Measurements from ENCODE around the gene MBNL1.

DNA sequence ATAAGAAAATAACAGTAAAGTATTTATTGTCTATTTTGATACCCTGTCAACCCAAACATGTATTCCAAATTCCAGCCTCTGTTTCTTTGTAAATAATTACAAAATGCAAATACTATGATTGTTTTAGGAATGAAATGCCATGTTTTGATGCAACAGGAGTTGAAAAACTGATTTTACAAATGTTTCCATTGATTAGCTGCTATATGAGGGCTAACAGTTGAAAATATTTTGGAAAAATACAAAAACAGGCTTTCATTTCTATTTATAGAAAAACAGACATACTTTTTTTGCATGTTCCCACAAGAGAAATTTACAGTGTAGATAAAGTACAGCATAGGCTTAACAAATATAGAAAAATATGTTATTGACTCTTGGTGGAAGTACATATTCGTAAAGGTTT, 20.0 kb downstream of the MBNL1 start:
- TF ChIP-seq ZFX (IDR thresholded peaks at IDR 0.05): no peak
- TF ChIP-seq, protein P1, sequence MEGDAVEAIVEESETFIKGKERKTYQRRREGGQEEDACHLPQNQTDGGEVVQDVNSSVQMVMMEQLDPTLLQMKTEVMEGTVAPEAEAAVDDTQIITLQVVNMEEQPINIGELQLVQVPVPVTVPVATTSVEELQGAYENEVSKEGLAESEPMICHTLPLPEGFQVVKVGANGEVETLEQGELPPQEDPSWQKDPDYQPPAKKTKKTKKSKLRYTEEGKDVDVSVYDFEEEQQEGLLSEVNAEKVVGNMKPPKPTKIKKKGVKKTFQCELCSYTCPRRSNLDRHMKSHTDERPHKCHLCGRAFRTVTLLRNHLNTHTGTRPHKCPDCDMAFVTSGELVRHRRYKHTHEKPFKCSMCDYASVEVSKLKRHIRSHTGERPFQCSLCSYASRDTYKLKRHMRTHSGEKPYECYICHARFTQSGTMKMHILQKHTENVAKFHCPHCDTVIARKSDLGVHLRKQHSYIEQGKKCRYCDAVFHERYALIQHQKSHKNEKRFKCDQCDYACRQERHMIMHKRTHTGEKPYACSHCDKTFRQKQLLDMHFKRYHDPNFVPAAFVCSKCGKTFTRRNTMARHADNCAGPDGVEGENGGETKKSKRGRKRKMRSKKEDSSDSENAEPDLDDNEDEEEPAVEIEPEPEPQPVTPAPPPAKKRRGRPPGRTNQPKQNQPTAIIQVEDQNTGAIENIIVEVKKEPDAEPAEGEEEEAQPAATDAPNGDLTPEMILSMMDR (IDR thresholded peaks at IDR 0.05 in 2 of 3, conservative IDR thresholded peaks at IDR 0.05 in 1 of 3; ENCODE audit: borderline replicate concordance in 1 of 3, insufficient read depth in 1 of 3, low read depth in 2 of 3, low read length in 2 of 3): no peak
- no peak for TF ChIP-seq CEBPB (IDR thresholded peaks at IDR 0.05; ENCODE audit: low read depth)
- no peak for TF ChIP-seq ELF1 (IDR thresholded peaks at IDR 0.05; ENCODE audit: borderline replicate concordance, low read depth)
